Stimulated activated memory B cell treated with anti-CD40 and anti-IgM and Interleukin-4, amounts not matched to agents 10 μg/mL and 1 μg/mL and 100 μg/mL, for 72 hours (primary cell): ENCODE measurements around the gene L3MBTL1.

Experiments used
- ATAC-seq: fragments of 150-1000 bp; cut with Tn5 transposase; 2 replicates; pipeline ENCODE4 v1.10.0; 2021
- H3K27ac Mint-ChIP-seq: one replicate; pipeline ENCODE4 v1.8.0; 2022; ENCODE audit warnings: mild to moderate bottlenecking, mixed read lengths
- H3K27me3 Mint-ChIP-seq: one replicate; pipeline ENCODE4 v1.8.0; 2022; ENCODE audit warnings: mixed read lengths
- H3K36me3 Mint-ChIP-seq: one replicate; pipeline ENCODE4 v1.8.0; 2022; ENCODE audit warnings: mixed read lengths
- H3K4me1 Mint-ChIP-seq: one replicate; pipeline ENCODE4 v1.8.0; 2022; ENCODE audit warnings: mixed read lengths
- H3K4me3 Mint-ChIP-seq: one replicate; pipeline ENCODE4 v1.8.0; 2022; ENCODE audit warnings: mild to moderate bottlenecking, moderate library complexity, mixed read lengths
- H3K9me3 Mint-ChIP-seq: one replicate; pipeline ENCODE4 v1.8.0; 2022; ENCODE audit warnings: mixed read lengths

Gene L3MBTL1

GRCh38 chr20:43507150-43508080 lies at the start of gene L3MBTL1:
Gene L3MBTL1 (plus strand): TSS chr20:43507697. CDS start chr20:43513504, 5,807 bp downstream.
- Mint-ChIP-seq H3K4me3 (peak within 1 kb of the TSS; percentile 66), H3K27me3 (peaks cover 66% of the 10 kb centered on the region)
- peak; percentile 59 for ATAC-seq

DNA sequence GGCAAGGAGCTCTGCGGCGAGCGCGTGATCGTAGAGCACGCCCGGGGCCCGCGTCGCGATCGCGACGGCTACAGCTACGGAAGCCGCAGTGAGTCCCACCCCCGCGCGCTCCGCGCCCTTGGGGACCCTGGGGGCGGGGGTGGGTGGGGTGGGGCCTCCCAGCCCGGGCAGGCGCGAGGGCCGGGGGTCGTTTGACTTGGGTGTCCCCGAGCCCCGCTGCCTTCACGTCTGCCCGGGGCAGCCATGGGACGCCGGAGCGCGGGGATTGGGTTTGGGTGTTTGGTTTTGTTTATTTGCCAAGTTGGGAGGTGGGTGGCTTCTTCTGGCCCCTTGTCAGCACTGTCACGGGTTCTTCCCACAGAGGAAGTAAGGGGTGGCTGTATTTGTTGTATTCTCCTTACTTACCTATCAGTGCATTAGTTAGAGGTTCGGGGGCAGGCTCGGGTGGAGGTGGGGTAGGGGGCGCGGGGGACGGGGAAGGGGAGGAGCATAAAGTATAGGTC lies 49.0 kb upstream of the L3MBTL1 start:
- no peaks in the 10 kb centered on the region for H3K9me3 Mint-ChIP-seq
- ATAC-seq: peak; percentile 0
- H3K27ac Mint-ChIP-seq: peak overlapping the region; percentile 100
- H3K4me1 Mint-ChIP-seq: peaks cover 12% of the 10 kb centered on the region
- peaks cover 32% of the 10 kb centered on the region for H3K36me3 Mint-ChIP-seq
- H3K27me3 Mint-ChIP-seq: peaks cover 8% of the 10 kb centered on the region
- peak overlapping the region; percentile 87 for H3K4me3 Mint-ChIP-seq

More at GRCh38 chr20:43507150-43508080, at the start of gene L3MBTL1:
- Mint-ChIP-seq H3K27ac (no peak within 1 kb of the TSS), H3K9me3 (peaks cover 3% of the 10 kb centered on the region), H3K36me3 (no peaks in the 10 kb centered on the region), H3K4me1 (no peaks in the 10 kb centered on the region)

GRCh38 chr20:43459022-43459942 lies 48.2 kb upstream of the L3MBTL1 start:
- Mint-ChIP-seq H3K27me3 (peaks cover 3% of the 10 kb centered on the region), H3K4me1 (peaks cover 13% of the 10 kb centered on the region), H3K4me3 (peak overlapping the region; percentile 87), H3K36me3 (peaks cover 40% of the 10 kb centered on the region), H3K9me3 (no peaks in the 10 kb centered on the region), H3K27ac (peak overlapping the region; percentile 100)
- no peak for ATAC-seq

GRCh38 chr20:43460172-43460829 lies 47.2 kb upstream of the L3MBTL1 start:
- no peaks in the 10 kb centered on the region for H3K9me3 Mint-ChIP-seq
- H3K4me3 Mint-ChIP-seq: no peak overlapping the region
- no peaks in the 10 kb centered on the region for H3K27me3 Mint-ChIP-seq
- H3K36me3 Mint-ChIP-seq: peaks cover 48% of the 10 kb centered on the region
- H3K27ac Mint-ChIP-seq: no peak overlapping the region
- no peak for ATAC-seq
- peaks cover 13% of the 10 kb centered on the region for H3K4me1 Mint-ChIP-seq

GRCh38 chr20:43460830-43461200 lies 46.7 kb upstream of the L3MBTL1 start:
- H3K27me3 Mint-ChIP-seq: no peaks in the 10 kb centered on the region
- no peaks in the 10 kb centered on the region for H3K9me3 Mint-ChIP-seq
- no peak overlapping the region for H3K27ac Mint-ChIP-seq
- no peak for ATAC-seq
- no peak overlapping the region for H3K4me3 Mint-ChIP-seq
- peaks cover 53% of the 10 kb centered on the region for H3K36me3 Mint-ChIP-seq
- H3K4me1 Mint-ChIP-seq: peaks cover 13% of the 10 kb centered on the region

- H3K4me1 Mint-ChIP-seq: peaks cover 11% of the 10 kb centered on the region
- H3K36me3 Mint-ChIP-seq: peaks cover 62% of the 10 kb centered on the region
Observed at GRCh38 chr20:43461894-43462659, 45.4 kb upstream of the L3MBTL1 start.

DNA sequence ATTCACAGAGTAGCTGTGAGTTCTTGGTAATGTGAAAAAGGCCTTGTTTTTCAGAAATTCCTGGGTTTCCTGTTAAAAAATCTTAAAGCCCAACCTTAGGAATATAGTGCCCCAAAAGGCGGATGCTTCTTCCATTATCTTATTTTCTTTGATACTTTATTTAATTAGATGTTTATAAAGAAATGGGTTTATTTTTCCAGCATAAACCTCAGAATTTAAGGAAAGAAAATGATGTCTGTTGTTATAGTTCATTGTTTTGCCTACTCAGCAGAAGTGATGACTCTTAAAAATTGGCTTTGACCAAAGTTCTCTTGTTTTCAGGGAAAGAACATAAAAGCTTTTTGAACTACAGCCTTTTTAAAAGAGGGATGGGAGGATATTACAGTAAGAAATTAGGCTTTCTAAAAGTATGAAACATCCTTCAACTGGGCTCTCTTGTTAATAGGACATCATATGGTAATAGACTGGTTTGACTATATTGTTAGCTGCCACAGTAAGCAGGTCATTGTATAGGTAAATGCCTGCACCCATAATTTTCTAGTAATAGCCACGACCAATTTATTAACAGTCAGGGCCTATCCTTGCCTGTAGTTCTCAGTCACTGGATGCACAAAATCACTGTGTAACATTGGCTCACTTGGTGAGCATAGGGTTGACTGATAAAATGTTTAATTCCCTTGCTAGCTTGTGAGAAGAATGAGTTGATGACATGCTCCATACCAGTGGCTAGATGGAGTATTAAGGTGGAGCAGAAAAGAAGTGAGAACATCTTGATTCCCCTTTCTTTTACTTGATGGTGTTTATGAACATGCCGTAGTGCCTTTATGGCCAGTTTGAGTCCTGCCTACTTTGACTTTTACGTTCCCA lies 44.6 kb upstream of the L3MBTL1 start:
- no peaks in the 10 kb centered on the region for H3K9me3 Mint-ChIP-seq
- no peak overlapping the region for H3K4me3 Mint-ChIP-seq
- no peak for ATAC-seq
- H3K4me1 Mint-ChIP-seq: peaks cover 10% of the 10 kb centered on the region
- H3K27me3 Mint-ChIP-seq: no peaks in the 10 kb centered on the region
- peaks cover 67% of the 10 kb centered on the region for H3K36me3 Mint-ChIP-seq
- H3K27ac Mint-ChIP-seq: no peak overlapping the region

More at GRCh38 chr20:43461894-43462659, 45.4 kb upstream of the L3MBTL1 start:
- Mint-ChIP-seq H3K27me3 (no peaks in the 10 kb centered on the region), H3K9me3 (no peaks in the 10 kb centered on the region), H3K27ac (no peak overlapping the region), H3K4me3 (no peak overlapping the region)
- no peak for ATAC-seq

GRCh38 chr20:43463527-43464218 lies 43.8 kb upstream of the L3MBTL1 start:
- no peak for ATAC-seq

DNA sequence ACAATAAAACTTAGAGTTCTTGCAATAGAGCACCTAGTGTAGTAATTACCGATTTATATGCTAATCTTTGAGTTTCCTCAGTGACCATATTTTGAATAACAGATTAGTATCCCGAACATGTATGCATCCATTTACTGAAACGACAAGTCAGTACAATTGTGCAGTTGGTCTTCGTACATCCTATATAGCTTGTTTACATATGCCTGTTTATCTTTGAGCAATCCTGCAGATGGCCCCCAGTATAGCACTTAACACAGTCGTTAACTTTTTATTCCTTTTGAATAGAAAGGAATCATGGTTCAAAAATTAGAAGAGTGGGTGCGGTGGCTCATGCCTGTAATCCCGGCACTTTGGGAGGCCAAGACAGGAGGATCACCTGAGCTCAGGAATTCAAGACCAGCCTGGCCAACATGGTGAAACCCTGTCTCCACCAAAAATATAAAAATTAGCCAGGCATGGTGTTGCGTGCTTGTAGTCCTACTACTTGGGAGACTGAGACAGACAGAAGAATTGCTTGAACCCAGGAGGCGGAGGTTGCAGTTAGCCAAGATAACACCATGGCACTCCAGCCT lies 43.2 kb upstream of the L3MBTL1 start:
- Mint-ChIP-seq H3K4me3 (no peak overlapping the region), H3K4me1 (peaks cover 10% of the 10 kb centered on the region), H3K9me3 (no peaks in the 10 kb centered on the region), H3K27ac (no peak overlapping the region), H3K27me3 (no peaks in the 10 kb centered on the region), H3K36me3 (peaks cover 61% of the 10 kb centered on the region)
- ATAC-seq: no peak

More at GRCh38 chr20:43463527-43464218, 43.8 kb upstream of the L3MBTL1 start:
- Mint-ChIP-seq H3K27me3 (no peaks in the 10 kb centered on the region), H3K36me3 (peaks cover 62% of the 10 kb centered on the region), H3K9me3 (no peaks in the 10 kb centered on the region), H3K27ac (no peak overlapping the region), H3K4me1 (peaks cover 10% of the 10 kb centered on the region), H3K4me3 (no peak overlapping the region)

GRCh38 chr20:43465625-43465943 lies 41.9 kb upstream of the L3MBTL1 start:
- Mint-ChIP-seq H3K27ac (no peak overlapping the region), H3K4me1 (peaks cover 10% of the 10 kb centered on the region), H3K4me3 (no peak overlapping the region)

DNA sequence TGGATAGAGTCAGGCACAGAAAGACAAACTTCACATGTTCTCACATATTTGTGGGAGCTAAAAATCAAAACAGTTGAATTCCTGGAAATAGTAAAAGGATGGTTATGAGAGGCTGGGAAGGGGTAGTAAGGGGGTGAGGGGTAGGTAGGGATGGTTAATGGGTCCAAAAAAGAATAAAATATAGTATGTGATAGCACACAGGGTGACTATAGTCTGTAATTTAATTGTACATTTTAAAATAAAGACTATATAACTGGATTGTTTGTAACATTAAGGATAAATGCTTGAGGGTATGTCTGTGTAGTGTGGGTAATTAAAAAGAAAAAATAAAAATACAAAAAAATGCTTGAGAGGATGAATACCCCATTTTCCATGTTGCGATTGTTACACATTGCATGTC lies 39.9 kb upstream of the L3MBTL1 start:
- peaks cover 52% of the 10 kb centered on the region for H3K36me3 Mint-ChIP-seq
- H3K27me3 Mint-ChIP-seq: no peaks in the 10 kb centered on the region
- H3K27ac Mint-ChIP-seq: no peak overlapping the region
- H3K9me3 Mint-ChIP-seq: no peaks in the 10 kb centered on the region
- H3K4me1 Mint-ChIP-seq: peaks cover 10% of the 10 kb centered on the region
- no peak overlapping the region for H3K4me3 Mint-ChIP-seq
- no peak for ATAC-seq

More at GRCh38 chr20:43465625-43465943, 41.9 kb upstream of the L3MBTL1 start:
- H3K27me3 Mint-ChIP-seq: no peaks in the 10 kb centered on the region
- H3K9me3 Mint-ChIP-seq: no peaks in the 10 kb centered on the region
- no peak for ATAC-seq
- H3K36me3 Mint-ChIP-seq: peaks cover 56% of the 10 kb centered on the region

DNA sequence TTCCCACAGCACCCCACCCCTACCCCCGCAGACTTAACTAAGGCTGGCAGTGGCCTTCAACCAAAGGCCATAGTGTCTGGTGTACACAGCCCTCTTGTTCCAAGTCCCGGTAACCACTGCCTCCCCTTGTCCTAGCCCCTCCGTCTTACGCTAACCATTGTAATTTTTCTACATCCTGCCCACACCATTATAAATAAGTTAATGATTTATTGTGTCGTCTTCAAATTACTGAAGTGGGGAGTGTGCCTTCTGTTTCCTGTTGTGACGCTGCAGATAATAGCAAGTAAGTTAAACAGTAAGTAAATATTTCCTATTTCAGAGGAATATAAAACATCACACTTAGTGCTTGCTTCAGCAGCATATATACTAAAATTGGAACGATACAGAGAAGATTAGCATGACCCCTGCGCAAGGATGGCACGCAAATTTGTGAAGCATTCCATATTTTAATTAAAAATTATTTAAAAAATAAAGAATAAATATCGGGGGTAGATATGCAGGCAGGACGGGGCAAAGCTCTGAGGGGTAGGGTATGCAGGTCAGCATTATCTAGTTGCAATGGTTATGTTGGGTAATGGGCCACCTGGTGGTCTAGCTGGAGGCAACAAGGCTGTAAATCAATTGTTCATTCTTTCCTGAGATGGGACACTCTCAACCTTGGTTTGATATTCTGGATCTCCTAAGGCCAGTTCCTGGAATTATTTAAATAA lies 34.7 kb upstream of the L3MBTL1 start:
- no peak overlapping the region for H3K4me3 Mint-ChIP-seq
- peaks cover 16% of the 10 kb centered on the region for H3K36me3 Mint-ChIP-seq
- ATAC-seq: no peak
- no peak overlapping the region for H3K27ac Mint-ChIP-seq
- no peaks in the 10 kb centered on the region for H3K4me1 Mint-ChIP-seq
- H3K27me3 Mint-ChIP-seq: no peaks in the 10 kb centered on the region
- no peaks in the 10 kb centered on the region for H3K9me3 Mint-ChIP-seq
